Hepatocyte (in vitro differentiated cells): ENCODE data around the gene LITAFD. TPM values are rescaled to one million over a fixed set of nuclear protein-coding genes. Genes with fewer than 3 reads are reported as not detected.

Experiments
- DNase-seq: peaks from one replicate; pipeline ENCODE4 v3.0.0-alpha.2; 2016; ENCODE audit warnings: low spot score
- H2AFZ ChIP-seq: fragments of 200-600 bp; sonication (generic); 2 replicates; pipeline ENCODE4 v1.6.0; 2016; ENCODE audit warnings: antibody characterized with exemption, mild to moderate bottlenecking
- H3K27ac ChIP-seq: fragments of 200-600 bp; sonication (generic); 2 replicates; pipeline ENCODE4 v1.5.1; 2016; ENCODE audit warnings: mild to moderate bottlenecking
- H3K27me3 ChIP-seq: fragments of 200-600 bp; sonication (generic); 2 replicates; pipeline ENCODE4 v1.6.1; 2016
- H3K36me3 ChIP-seq: fragments of 200-600 bp; sonication (generic); replicated peaks from 2 replicates; pipeline ENCODE4 v1.5.1; 2016; ENCODE audit warnings: low read depth; ENCODE audit not compliant: insufficient read depth
- H3K4me1 ChIP-seq: fragments of 200-600 bp; sonication (generic); 2 replicates; pipeline ENCODE4 v1.5.1; 2016; ENCODE audit warnings: mild to moderate bottlenecking, moderate library complexity; ENCODE audit not compliant: insufficient read depth
- H3K4me2 ChIP-seq: fragments of 200-600 bp; sonication (generic); 2 replicates; pipeline ENCODE4 v1.6.0; 2016
- H3K4me3 ChIP-seq: fragments of 200-600 bp; sonication (generic); 2 replicates; pipeline ENCODE4 v1.5.1; 2016; ENCODE audit warnings: mild to moderate bottlenecking
- H3K79me2 ChIP-seq: fragments of 200-600 bp; sonication (generic); 2 replicates; pipeline ENCODE4 v1.6.0; 2017; ENCODE audit warnings: mild to moderate bottlenecking
- H3K9me2 ChIP-seq: fragments of 200-600 bp; sonication (generic); replicated peaks from 2 replicates; pipeline ENCODE4 v1.6.0; 2017; ENCODE audit warnings: mild to moderate bottlenecking; ENCODE audit not compliant: insufficient read depth
- H3K9me3 ChIP-seq: fragments of 200-600 bp; sonication (generic); 2 replicates; pipeline ENCODE4 v1.5.1; 2016; ENCODE audit warnings: low read depth, mild to moderate bottlenecking
- H4K20me1 ChIP-seq: fragments of 200-600 bp; sonication (generic); 2 replicates; pipeline ENCODE4 v1.6.0; 2016; ENCODE audit warnings: mild to moderate bottlenecking; ENCODE audit not compliant: insufficient read depth, poor library complexity, severe bottlenecking
- EZH2 ChIP-seq: fragments of 200-600 bp; sonication (generic); IDR thresholded peaks from 2 replicates; pipeline ENCODE4 v1.6.1; 2016; ENCODE audit warnings: antibody characterized with exemption, mild to moderate bottlenecking, borderline replicate concordance
- EZH2phosphoT487 ChIP-seq: fragments of 200-600 bp; sonication (generic); IDR thresholded peaks from one replicate; pipeline ENCODE4 v1.6.1; 2018; ENCODE audit warnings: antibody characterized with exemption, mild to moderate bottlenecking, low read depth, moderate library complexity; ENCODE audit not compliant: unreplicated experiment, severe bottlenecking
- WGBS: methylation state at CpG from one replicate; pipeline ENCODE4 v1.1.6; 2016; ENCODE audit warnings: low lambda C conversion rate; ENCODE audit errors: missing lambda C conversion rate; 5-methylcytosine and 5-hydroxymethylcytosine counted together
- polyA plus RNA-seq: library from polyadenylated mRNA; unstranded; fragments of >200 nt; fragmentation: Nextera tagmentation; extraction: Ambion mirVana; gene quantifications from 2 replicates; pipeline ENCODE4 v1.2.1, GENCODE V29; 2016
- total RNA-seq: library from RNA; depleted of rRNA; stranded (reverse); fragments of >200 nt; gene quantifications from 2 replicates; pipeline ENCODE4 v1.2.3, GENCODE V29; 2014
- TF ChIP-seq, protein P1 (sequence below): fragments of 200-600 bp; sonication (generic); IDR thresholded peaks from 2 replicates; pipeline ENCODE4 v1.5.1; 2016; ENCODE audit warnings: antibody characterized with exemption, mild to moderate bottlenecking; ENCODE audit not compliant: poor library complexity

LITAFD gene
- total and polyA plus RNA-seq, 2 experiments from 2014 or later = not detected

DNA sequence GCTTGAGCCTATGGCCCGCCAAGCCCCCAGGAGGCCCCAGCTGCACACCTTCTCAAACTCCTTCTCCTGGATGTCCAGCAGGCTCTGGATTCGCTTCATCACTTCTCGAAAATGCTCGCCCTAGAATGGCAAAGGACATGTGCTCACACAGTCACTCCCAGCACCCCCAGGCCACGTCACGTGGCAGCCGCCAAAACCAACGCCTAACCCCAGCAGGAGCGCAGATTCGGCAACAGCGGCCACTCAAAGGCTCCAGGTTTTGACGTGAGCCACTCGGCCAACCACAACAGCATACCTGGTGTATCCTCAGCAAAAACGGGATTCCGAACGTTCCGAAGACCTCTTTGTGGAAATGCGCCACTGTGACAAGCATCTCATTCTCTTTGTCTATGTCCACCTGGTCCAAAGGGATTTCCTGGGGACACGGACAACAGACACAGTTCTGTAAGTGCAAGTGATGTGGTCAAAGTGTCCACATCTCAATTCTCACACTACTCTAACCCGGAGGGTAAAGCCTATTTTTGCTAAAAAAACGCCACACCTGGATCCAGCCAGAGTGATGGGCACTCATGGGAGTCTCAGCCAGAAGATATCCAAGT, 12.7 kb downstream of the LITAFD start:
- no peak for TF ChIP-seq EZH2phosphoT487
- no peak for TF ChIP-seq EZH2
- TF ChIP-seq, protein P1, sequence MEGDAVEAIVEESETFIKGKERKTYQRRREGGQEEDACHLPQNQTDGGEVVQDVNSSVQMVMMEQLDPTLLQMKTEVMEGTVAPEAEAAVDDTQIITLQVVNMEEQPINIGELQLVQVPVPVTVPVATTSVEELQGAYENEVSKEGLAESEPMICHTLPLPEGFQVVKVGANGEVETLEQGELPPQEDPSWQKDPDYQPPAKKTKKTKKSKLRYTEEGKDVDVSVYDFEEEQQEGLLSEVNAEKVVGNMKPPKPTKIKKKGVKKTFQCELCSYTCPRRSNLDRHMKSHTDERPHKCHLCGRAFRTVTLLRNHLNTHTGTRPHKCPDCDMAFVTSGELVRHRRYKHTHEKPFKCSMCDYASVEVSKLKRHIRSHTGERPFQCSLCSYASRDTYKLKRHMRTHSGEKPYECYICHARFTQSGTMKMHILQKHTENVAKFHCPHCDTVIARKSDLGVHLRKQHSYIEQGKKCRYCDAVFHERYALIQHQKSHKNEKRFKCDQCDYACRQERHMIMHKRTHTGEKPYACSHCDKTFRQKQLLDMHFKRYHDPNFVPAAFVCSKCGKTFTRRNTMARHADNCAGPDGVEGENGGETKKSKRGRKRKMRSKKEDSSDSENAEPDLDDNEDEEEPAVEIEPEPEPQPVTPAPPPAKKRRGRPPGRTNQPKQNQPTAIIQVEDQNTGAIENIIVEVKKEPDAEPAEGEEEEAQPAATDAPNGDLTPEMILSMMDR = no peak
- H3K36me3 ChIP-seq = no peaks in the 10 kb centered on the region
- no peak overlapping the region for H3K4me2 ChIP-seq
- WGBS = 98% methylated on average over 21 of the region's 21 CpGs
- H3K9me3 ChIP-seq = no peaks in the 10 kb centered on the region
- no peaks in the 10 kb centered on the region for H3K79me2 ChIP-seq
- no peak overlapping the region for H2AFZ ChIP-seq
- H3K4me3 ChIP-seq = no peak overlapping the region
- H3K27me3 ChIP-seq = no peaks in the 10 kb centered on the region
- H3K9me2 ChIP-seq = no peaks in the 10 kb centered on the region
- no peak for DNase-seq
- no peaks in the 10 kb centered on the region for H3K4me1 ChIP-seq
- no peaks in the 10 kb centered on the region for H4K20me1 ChIP-seq
- H3K27ac ChIP-seq = no peak overlapping the region

DNA sequence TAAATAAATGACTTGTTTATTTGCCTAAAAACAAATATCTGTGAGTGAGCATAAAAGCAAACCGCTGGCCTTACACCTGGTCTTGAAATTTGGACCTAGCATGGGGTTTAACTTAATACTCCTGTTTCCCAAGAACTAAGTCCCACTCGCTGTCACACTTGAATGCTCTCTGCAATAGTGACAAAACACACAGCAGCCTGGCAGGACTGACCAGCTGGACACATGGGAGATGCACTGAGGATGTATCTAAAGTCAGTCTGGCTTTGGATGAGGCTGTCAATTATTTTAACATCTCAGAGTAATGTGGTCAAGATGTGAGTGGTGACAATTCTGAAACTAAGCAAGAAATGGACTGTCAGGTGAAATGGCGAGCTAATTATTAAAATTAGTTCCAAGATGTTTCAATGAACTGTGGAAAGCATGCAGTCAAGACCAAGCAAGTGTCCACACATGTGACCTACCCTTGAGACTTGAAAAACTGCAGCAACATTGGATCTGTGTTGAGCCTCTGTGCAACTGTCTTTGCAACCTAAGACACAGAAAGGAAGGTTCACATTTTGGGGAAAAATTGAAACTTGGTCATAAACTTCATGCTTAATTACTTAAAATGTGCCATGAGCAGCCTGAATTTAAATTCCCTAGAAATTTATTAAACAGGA, 16.6 kb downstream of the LITAFD start:
- Histone ChIP-seq H3K4me3 (no peak overlapping the region), H3K4me1 (no peaks in the 10 kb centered on the region), H3K9me2 (no peaks in the 10 kb centered on the region), H3K79me2 (no peaks in the 10 kb centered on the region), H3K36me3 (no peaks in the 10 kb centered on the region), H3K27me3 (no peaks in the 10 kb centered on the region), H2AFZ (no peak overlapping the region), H4K20me1 (no peaks in the 10 kb centered on the region), H3K27ac (no peak overlapping the region), H3K4me2 (no peak overlapping the region), H3K9me3 (no peaks in the 10 kb centered on the region)
- DNase-seq = no peak
- WGBS = 97% methylated on average over 3 of the region's 3 CpGs
- TF ChIP-seq EZH2 = no peak

DNA sequence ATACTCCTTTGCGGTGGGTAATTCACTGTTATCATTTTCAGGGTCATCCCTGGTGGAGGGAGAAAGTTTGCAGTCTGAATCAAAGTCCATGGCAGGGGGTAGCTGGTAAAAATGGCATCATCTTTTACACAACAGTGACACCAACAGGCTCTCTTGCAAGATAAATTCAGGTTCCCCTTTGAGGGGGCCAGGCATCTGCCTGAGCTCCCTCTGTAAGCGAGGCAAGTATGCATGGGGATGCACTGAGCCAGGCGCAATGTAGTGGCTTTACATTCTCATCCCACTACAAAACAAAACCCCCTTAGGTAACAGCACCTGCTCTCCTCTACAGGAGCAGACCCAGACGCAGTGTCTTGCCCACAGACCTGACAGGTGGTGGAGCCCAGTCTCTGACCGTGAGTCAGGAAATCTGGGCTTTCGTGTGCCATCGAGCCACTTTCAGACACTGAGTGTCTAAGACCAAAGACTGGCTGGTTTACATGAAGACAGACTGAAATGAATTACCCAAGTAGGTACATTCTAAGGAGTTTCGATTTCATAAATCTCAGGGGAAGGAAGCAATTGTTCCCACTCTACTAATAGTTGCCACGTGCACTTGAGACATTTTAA, 17.7 kb downstream of the LITAFD start:
- H3K36me3 ChIP-seq = no peaks in the 10 kb centered on the region
- H3K9me2 ChIP-seq = no peaks in the 10 kb centered on the region
- no peaks in the 10 kb centered on the region for H3K79me2 ChIP-seq
- 94% methylated on average over 9 of the region's 9 CpGs for WGBS
- H2AFZ ChIP-seq = no peak overlapping the region
- H3K9me3 ChIP-seq = no peaks in the 10 kb centered on the region
- DNase-seq = no peak
- TF ChIP-seq, protein P1 = peak; percentile 4
- TF ChIP-seq EZH2 = no peak
- H4K20me1 ChIP-seq = no peaks in the 10 kb centered on the region
- no peaks in the 10 kb centered on the region for H3K4me1 ChIP-seq
- no peak overlapping the region for H3K4me2 ChIP-seq
- H3K4me3 ChIP-seq = no peak overlapping the region
- no peak overlapping the region for H3K27ac ChIP-seq
- no peaks in the 10 kb centered on the region for H3K27me3 ChIP-seq

DNA sequence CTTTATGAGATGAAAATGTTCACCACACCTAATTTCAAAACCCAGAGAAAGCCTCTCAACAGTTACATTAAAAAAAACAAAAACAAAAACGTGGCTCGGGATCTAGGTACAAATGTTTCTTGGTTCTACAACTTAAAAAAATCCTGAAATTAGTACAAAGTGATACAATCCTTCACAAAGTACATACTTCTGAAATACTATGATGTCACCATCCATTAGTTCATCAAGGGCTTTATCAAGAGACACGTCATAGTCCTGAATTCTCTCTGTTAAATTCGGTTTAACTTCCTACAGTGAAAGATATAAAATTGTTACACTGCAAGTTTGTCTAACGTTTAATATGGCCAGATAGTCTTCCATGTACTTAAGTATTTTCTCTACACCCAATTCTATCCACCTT, 18.2 kb downstream of the LITAFD start:
- Histone ChIP-seq H3K4me1 (no peaks in the 10 kb centered on the region), H4K20me1 (no peaks in the 10 kb centered on the region), H2AFZ (no peak overlapping the region), H3K9me2 (no peaks in the 10 kb centered on the region), H3K27me3 (no peaks in the 10 kb centered on the region), H3K4me2 (no peak overlapping the region), H3K4me3 (no peak overlapping the region), H3K9me3 (no peaks in the 10 kb centered on the region), H3K27ac (no peak overlapping the region), H3K36me3 (no peaks in the 10 kb centered on the region), H3K79me2 (no peaks in the 10 kb centered on the region)
- DNase-seq = no peak
- TF ChIP-seq, protein P1 = no peak
- TF ChIP-seq EZH2phosphoT487 (no peak), EZH2 (no peak)
- WGBS = 96% methylated on average over 5 of the region's 5 CpGs
